Measurements from ENCODE around the gene PCYT2.

GRCh38 chr17:81956607-81957589 lies 45.7 kb upstream of the PCYT2 start:
- TF ChIP-seq POLR2AphosphoS5 (IDR thresholded peaks at IDR 0.05) (no peak), CTCF (IDR thresholded peaks at IDR 0.05) (no peak)
